NCI-H82 treated with DMSO at 0.1 percent for 48 hours (cell line): ENCODE results near the gene IPMK.
A peak's percentile ranks its signal among the peaks of the same experiment; 100 is the strongest.
"Not testable (repeated sequence)": the region's sequence is repeated elsewhere in the genome, so short reads cannot be mapped to it uniquely, and the experiment has no call there.

Source experiments
- DNase-seq: peaks from one replicate; lab custom pipeline; 2025; ENCODE audit not compliant: unreplicated experiment; lab: John Stamatoyannopoulos, UW

The IPMK gene

DNA sequence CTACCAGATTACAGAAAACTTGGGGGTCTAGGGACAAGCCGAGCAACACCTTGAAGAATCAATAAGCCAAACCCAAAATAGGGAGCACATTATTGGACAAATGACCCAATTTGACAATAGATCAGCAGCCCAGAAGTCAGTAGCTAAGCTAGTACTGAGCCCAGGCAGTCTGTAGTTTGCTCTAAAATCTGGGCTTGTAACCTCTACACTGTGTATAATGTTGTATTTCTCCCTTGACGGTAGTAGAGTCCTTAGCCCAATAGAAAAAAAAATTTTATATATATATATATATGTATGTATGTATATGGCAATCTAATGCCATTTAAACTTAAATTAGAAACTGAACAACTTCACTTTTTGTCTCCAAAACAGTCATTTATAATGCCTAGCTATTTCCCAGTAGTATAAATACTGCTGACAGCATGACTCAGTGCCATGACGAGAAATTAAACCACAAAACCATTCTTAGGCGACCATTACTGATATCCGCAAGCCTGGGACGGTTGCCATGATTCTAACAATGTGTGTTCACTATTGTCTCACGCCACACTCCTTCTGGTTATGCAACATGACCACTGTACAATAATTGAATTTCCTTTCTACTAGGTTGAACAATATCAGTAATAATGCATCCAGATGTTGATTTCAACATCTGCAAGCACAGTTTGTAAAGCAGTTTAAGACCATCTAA is 110.5 kb downstream of the IPMK start:
- no peak for DNase-seq

GRCh38 chr10:58155941-58156340 is 111.8 kb downstream of the IPMK start:
- DNase-seq = not testable (repeated sequence)

GRCh38 chr10:58153751-58154150 is 113.9 kb downstream of the IPMK start:
- DNase-seq = no peak

GRCh38 chr10:58152673-58153263 is 114.9 kb downstream of the IPMK start:
- peak; percentile 10 for DNase-seq

DNA sequence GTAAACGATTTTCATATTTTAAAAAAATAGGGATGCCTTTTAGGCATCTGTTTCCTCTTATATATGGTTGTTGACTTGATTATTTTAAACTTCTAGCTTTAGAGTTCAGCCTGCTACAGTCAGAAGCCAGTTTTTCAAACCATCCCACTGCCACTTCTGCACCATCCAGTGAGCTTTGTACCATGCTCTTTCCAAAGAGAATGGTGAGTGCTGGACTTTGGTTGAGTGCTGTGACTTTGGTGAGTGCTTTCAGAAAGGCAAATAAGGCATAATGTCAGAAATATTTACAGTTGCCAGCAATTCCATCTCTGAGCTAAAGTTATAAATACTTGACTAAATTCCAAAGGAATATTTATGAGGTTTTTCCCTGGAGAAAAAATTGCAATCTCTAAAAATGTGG is 117.4 kb downstream of the IPMK start:
- DNase-seq = no peak

GRCh38 chr10:58143944-58144343 is 123.8 kb downstream of the IPMK start:
- no peak for DNase-seq
